ENCODE results near the gene SUSD4.
A peak's percentile ranks its signal among the peaks of the same experiment; 100 is the strongest.

The SUSD4 gene

GRCh38 chr1:223245983-223246382, 118.0 kb downstream of the SUSD4 start:
- TF ChIP-seq CTCF (IDR thresholded peaks at IDR 0.05; ENCODE audit: low read depth, low read length, missing control alignments), result no peak
- H3K4me3 ChIP-seq (ENCODE audit: low read depth, low read length), result no peak overlapping the region
- H3K27me3 ChIP-seq (replicated peaks), result no peaks in the 10 kb centered on the region
- in situ Hi-C loops (cut with HindIII; ENCODE audit: low pct_ligation_motif_present, low sequenced_read_pairs), result no loop called here
- H3K36me3 ChIP-seq (replicated peaks), result no peaks in the 10 kb centered on the region
- no peak for DNase-seq
- no peak overlapping the region for H3K27ac ChIP-seq

GRCh38 chr1:223245411-223245810, 118.6 kb downstream of the SUSD4 start:
- H3K27ac ChIP-seq, result no peak overlapping the region
- no peak for TF ChIP-seq CTCF (IDR thresholded peaks at IDR 0.05; ENCODE audit: low read depth, low read length, missing control alignments)
- no peaks in the 10 kb centered on the region for H3K36me3 ChIP-seq (replicated peaks)
- H3K4me3 ChIP-seq (ENCODE audit: low read depth, low read length), result no peak overlapping the region
- in situ Hi-C loops (cut with HindIII; ENCODE audit: low pct_ligation_motif_present, low sequenced_read_pairs), result no loop called here
- H3K27me3 ChIP-seq (replicated peaks), result no peaks in the 10 kb centered on the region
- DNase-seq, result no peak

- Histone ChIP-seq H3K27ac (no peak overlapping the region), H3K36me3 (replicated peaks) (no peaks in the 10 kb centered on the region), H3K27me3 (replicated peaks) (no peaks in the 10 kb centered on the region), H3K4me3 (ENCODE audit: low read depth, low read length) (no peak overlapping the region)
- DNase-seq, result no peak
- peak; percentile 58 for TF ChIP-seq CTCF (IDR thresholded peaks at IDR 0.05; ENCODE audit: low read depth, low read length, missing control alignments)
- in situ Hi-C loops (cut with HindIII; ENCODE audit: low pct_ligation_motif_present, low sequenced_read_pairs), result no loop called here
Measured at GRCh38 chr1:223244366-223245103, 119.4 kb downstream of the SUSD4 start.

- no peak overlapping the region for H3K4me3 ChIP-seq (ENCODE audit: low read depth, low read length)
- H3K27ac ChIP-seq, result no peak overlapping the region
- no peak for DNase-seq
- TF ChIP-seq CTCF (IDR thresholded peaks at IDR 0.05; ENCODE audit: low read depth, low read length, missing control alignments), result no peak
- H3K27me3 ChIP-seq (replicated peaks), result no peaks in the 10 kb centered on the region
- no peaks in the 10 kb centered on the region for H3K36me3 ChIP-seq (replicated peaks)
- in situ Hi-C loops (cut with HindIII; ENCODE audit: low pct_ligation_motif_present, low sequenced_read_pairs), result no loop called here
Measured at GRCh38 chr1:223243441-223244050, 120.4 kb downstream of the SUSD4 start.

- no peak for DNase-seq
- in situ Hi-C loops (cut with HindIII; ENCODE audit: low pct_ligation_motif_present, low sequenced_read_pairs), result no loop called here
- H3K4me3 ChIP-seq (ENCODE audit: low read depth, low read length), result no peak overlapping the region
- H3K36me3 ChIP-seq (replicated peaks), result no peaks in the 10 kb centered on the region
- no peak overlapping the region for H3K27ac ChIP-seq
- H3K27me3 ChIP-seq (replicated peaks), result no peaks in the 10 kb centered on the region
- TF ChIP-seq CTCF (IDR thresholded peaks at IDR 0.05; ENCODE audit: low read depth, low read length, missing control alignments), result no peak
Measured at GRCh38 chr1:223242971-223243370, 121.0 kb downstream of the SUSD4 start.
